DND-41 (cell line): ENCODE measurements around the gene AGAP2.

Source experiments
- CTCF ChIP-seq: IDR thresholded peaks from 2 replicates; pipeline ENCODE4 v1.5.1; 2012; ENCODE audit warnings: borderline replicate concordance, low read length, moderate library complexity, mild to moderate bottlenecking; ENCODE audit not compliant: poor library complexity, severe bottlenecking; ENCODE audit errors: extremely low read depth
- EZH2 ChIP-seq: IDR thresholded peaks from 3 replicates; pipeline ENCODE4 v1.6.1; 2012; ENCODE audit warnings: borderline replicate concordance, low read depth, mild to moderate bottlenecking, moderate library complexity, low read length, inconsistent platforms; ENCODE audit not compliant: severe bottlenecking

GRCh38 chr12:57739914-57740538, 1.5 kb upstream of the AGAP2 start:
- TF ChIP-seq CTCF (no peak), EZH2 (no peak)
